Ishikawa (cell line): Measurements from ENCODE around the gene MIEN1.

Experiments used
- CEBPB ChIP-seq: IDR thresholded peaks from 2 replicates; pipeline ENCODE4 v1.6.1; 2012
- CREB1 ChIP-seq: IDR thresholded peaks from 2 replicates; pipeline ENCODE4 v1.6.1; 2012; ENCODE audit warnings: low read depth
- EGR1 ChIP-seq: IDR thresholded peaks from 2 replicates; pipeline ENCODE4 v1.6.1; 2012
- EP300 ChIP-seq: IDR thresholded peaks from 2 replicates; pipeline ENCODE4 v1.6.1; 2012; ENCODE audit warnings: borderline replicate concordance
- FOXM1 ChIP-seq: IDR thresholded peaks from 2 replicates; pipeline ENCODE4 v1.6.1; 2012; ENCODE audit warnings: low read depth, borderline replicate concordance
- NFIC ChIP-seq: IDR thresholded peaks from 2 replicates; pipeline ENCODE4 v1.6.1; 2012
- RAD21 ChIP-seq: IDR thresholded peaks from 2 replicates; pipeline ENCODE4 v1.6.1; 2012; ENCODE audit warnings: low read depth
- REST ChIP-seq: IDR thresholded peaks from 2 replicates; pipeline ENCODE4 v1.6.1; 2012; ENCODE audit warnings: low read depth, mild to moderate bottlenecking
- TAF1 ChIP-seq: IDR thresholded peaks from 2 replicates; pipeline ENCODE4 v1.6.1; 2012; ENCODE audit warnings: low read depth, mild to moderate bottlenecking
- TCF12 ChIP-seq: IDR thresholded peaks from 2 replicates; pipeline ENCODE4 v1.6.1; 2012; ENCODE audit warnings: low read depth
- TEAD4 ChIP-seq: IDR thresholded peaks from 2 replicates; pipeline ENCODE4 v1.6.1; 2012
- USF1 ChIP-seq: IDR thresholded peaks from 2 replicates; pipeline ENCODE4 v1.6.1; 2012
- YY1 ChIP-seq: IDR thresholded peaks from 2 replicates; pipeline ENCODE4 v1.6.1; 2012; ENCODE audit warnings: low read depth
- ZBTB7A ChIP-seq: IDR thresholded peaks from 2 replicates; pipeline ENCODE4 v1.6.1; 2012; ENCODE audit warnings: low read depth
- TF ChIP-seq, protein P1 (sequence below): IDR thresholded peaks from 2 replicates; pipeline ENCODE4 v1.6.1; 2012

MIEN1 gene

GRCh38 chr17:39750131-39751015, 20.0 kb upstream of the MIEN1 start:
- TF ChIP-seq TEAD4 = peak; percentile 75
- TF ChIP-seq NFIC = peak; percentile 83
- TF ChIP-seq, protein P1, sequence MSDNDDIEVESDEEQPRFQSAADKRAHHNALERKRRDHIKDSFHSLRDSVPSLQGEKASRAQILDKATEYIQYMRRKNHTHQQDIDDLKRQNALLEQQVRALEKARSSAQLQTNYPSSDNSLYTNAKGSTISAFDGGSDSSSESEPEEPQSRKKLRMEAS = no peak; the same call in 1 of the 2 replicates
- TF ChIP-seq ZBTB7A = 0 out of 2 replicates have a peak, but pooled peaks have one; percentile 27
- peak; percentile 62; the same call in 1 of the 2 replicates for TF ChIP-seq EP300
- peak; percentile 57 for TF ChIP-seq TCF12

- TF ChIP-seq, protein P1 = no peak
- TF ChIP-seq TEAD4 = no peak
- no peak for TF ChIP-seq USF1
- TF ChIP-seq CREB1 = no peak
- TF ChIP-seq EGR1 = no peak
- no peak for TF ChIP-seq ZBTB7A
- TF ChIP-seq NFIC = no peak
- TF ChIP-seq CEBPB = no peak
- no peak for TF ChIP-seq RAD21
Observed at GRCh38 chr17:39747745-39748144, 17.4 kb upstream of the MIEN1 start.

- TF ChIP-seq FOXM1 = no peak
- TF ChIP-seq TCF12 = no peak
- TF ChIP-seq EGR1 = no peak
- TF ChIP-seq ZBTB7A = no peak
- no peak for TF ChIP-seq USF1
- no peak for TF ChIP-seq CREB1
- no peak for TF ChIP-seq NFIC
- no peak for TF ChIP-seq CEBPB
- no peak for TF ChIP-seq RAD21
- no peak for TF ChIP-seq YY1
- no peak for TF ChIP-seq EP300
- no peak for TF ChIP-seq REST
- TF ChIP-seq, protein P1 = no peak
- TF ChIP-seq TAF1 = no peak
- no peak for TF ChIP-seq TEAD4
Observed at GRCh38 chr17:39746145-39746461, 15.8 kb upstream of the MIEN1 start.

DNA sequence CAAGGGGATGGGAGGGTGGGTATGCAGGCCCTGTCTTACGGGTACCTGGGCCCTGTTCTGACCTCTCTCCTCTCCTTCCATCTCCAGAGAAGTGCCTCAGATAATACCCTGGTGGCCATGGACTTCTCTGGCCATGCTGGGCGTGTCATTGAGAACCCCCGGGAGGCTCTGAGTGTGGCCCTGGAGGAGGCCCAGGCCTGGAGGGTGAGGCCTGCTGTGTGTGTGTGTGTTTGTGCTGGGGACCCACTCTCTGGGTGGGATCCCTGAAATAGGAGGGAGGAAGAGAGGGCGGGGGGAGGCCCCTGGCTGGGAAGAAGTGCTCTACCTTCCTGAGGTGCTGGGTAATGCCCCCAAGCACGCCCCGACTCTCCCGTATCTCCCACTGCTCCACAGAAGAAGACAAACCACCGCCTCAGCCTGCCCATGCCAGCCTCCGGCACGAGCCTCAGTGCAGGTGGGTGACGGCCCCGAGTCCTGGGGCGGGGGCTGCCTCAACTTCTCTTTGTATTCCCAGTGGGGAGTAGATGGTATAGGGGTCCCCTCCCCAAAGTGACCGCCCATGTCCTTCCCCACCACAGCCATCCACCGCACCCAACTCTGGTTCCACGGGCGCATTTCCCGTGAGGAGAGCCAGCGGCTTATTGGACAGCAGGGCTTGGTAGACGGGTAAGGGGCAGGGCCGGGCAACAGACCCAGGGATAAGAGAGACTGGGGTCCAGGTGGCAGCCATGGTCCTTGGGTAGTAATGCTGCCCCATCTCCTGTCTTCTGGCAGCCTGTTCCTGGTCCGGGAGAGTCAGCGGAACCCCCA, 15.2 kb upstream of the MIEN1 start:
- no peak for TF ChIP-seq REST
- no peak for TF ChIP-seq YY1
- no peak for TF ChIP-seq TCF12
- TF ChIP-seq ZBTB7A = no peak
- no peak for TF ChIP-seq TEAD4
- TF ChIP-seq RAD21 = no peak
- TF ChIP-seq FOXM1 = no peak
- no peak for TF ChIP-seq TAF1
- TF ChIP-seq USF1 = no peak
- no peak for TF ChIP-seq CEBPB
- no peak for TF ChIP-seq CREB1
- TF ChIP-seq, protein P1 = no peak
- no peak for TF ChIP-seq EP300
